GM18907 (cell line): ENCODE results near the gene CRYGA.
A peak's percentile ranks its signal among the peaks of the same experiment; 100 is the strongest.
"Not testable (repeated sequence)": the region's sequence is repeated elsewhere in the genome, so short reads cannot be mapped to it uniquely, and the experiment has no call there.

ENCODE experiments used
- ATAC-seq: cut with Tn5 transposase; IDR thresholded peaks from one replicate; pipeline ENCODE4 v1.9.1; 2021; ENCODE audit warnings: mild to moderate bottlenecking, moderate library complexity; ENCODE audit not compliant: unreplicated experiment

CRYGA gene

DNA sequence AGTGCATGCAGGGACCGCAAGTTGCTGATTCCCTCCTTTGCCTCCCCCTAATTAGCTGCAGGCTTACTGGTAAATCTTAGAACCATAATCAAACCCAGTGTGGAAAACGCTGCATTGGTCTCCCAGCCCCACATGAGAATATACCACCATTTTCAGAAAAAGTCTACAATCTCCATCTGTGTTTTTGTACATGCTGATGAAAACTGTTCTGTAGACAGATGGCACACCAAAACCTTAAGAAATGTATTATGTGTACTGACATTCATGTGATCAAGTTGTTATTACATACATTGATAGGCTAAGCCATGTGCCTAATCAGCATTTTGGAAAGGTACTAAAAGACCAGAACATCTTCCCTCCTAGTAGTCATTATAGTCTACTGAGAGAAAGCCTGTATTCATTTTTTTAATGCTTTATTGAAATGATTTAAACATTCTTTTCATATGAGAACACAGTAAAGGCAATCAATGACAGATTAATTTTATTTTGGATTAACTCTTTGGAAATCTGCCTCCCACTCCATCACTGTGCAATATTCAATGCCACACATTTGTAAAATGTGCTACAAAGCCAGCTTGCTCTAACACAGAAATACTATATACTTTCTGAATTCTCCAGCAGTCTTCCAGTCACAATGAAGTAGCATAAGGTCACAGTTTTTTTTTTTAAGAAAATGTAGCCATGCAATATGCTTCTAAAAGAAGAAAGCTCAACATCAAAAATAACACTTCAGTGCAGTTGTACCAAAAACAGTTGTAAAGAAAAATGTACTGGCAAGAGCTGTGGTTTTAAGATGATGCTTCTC, 1.8 kb upstream of the CRYGA start:
- no peak for ATAC-seq

DNA sequence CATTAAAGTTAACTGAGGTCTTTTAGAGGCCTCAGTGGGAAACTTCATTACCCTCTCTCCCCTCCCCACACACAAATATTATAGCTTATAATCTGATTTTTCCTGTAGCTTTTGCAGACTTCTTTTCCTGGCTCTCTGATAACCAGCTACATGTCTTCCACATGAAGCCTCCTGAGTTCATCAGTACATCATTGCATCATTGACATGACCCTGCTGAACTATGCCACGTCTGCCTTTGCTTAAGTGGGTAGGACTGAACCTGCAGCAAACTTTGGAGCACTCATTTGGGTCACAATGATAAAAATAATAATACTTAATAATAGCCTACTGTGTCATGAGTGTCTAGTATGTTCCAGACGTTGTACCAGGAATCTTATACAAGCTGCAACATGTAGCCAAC, 7.0 kb downstream of the CRYGA start:
- ATAC-seq, result no peak

DNA sequence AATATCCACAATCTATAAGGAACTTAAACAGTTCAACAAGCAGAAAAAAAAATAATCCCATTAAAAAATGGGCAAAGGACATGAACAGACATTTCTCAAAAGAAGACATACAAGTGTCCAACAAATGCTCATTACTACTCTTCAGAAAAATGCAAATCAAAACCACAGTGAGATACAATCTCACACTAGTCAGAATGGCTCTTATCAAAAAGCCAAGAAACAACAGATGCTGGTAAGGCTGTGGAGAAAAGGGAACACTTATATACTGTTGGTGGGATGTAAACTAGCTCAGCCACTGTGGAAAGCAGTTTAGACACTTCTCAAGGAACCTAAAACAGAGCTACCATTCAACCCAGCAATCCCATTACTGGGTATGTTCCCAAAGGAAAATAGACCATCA, 10.2 kb downstream of the CRYGA start:
- ATAC-seq, result no peak

DNA sequence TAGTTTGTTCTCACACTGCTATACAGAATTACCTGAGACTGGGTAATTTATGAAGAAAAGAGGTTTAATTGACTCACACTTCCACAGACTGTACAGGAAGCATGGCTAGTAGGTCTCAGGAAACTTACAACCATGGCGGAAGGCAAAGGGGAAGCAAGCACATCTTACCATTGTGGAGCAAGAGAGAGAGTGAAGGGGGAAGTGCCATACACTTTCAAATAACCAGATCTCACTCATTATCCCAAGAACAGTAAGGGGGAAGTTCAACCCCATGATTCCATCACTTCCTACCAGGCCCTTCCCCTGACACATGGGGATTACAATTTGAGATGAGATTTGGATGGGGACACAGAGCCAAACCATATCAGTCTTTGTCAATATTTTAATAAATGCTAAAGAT, 12.4 kb downstream of the CRYGA start:
- ATAC-seq, result no peak

DNA sequence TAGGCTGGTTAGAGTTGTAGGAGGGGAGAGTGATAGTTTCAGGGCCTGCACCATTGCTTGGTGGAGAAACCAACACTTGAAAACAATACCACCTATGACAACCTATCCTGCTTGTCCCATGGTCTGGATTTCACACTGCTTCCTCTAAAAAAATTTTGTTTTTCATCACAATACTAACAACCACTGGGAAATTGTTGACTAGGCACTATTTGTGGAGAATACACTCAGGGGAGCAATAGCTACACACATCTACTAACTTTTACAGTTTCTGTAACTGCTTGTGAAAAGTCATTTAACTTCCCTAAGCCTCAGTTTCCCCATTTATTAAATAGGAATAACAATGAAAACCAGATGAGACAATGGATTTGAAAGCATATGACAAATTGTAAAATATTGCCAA, 13.3 kb downstream of the CRYGA start:
- no peak for ATAC-seq

DNA sequence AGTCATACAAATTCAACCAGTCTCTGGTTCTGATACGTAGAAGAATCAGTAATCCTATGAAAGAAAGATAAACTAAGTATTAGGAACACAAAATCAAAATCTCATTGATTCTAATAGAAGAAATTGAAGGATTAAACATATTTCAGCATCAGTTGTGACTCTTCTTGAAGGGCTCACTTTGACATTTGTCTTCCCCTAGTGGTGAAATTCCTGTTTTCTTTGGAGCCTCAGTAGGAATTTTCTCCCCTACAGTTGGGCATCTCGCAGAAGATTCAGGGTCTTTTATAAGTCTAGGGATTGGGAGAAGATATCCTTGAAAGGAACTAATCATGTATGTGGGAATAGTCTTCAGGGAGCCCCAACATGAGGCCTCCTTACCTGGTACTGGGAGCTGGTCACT, 14.6 kb downstream of the CRYGA start:
- ATAC-seq, result no peak

DNA sequence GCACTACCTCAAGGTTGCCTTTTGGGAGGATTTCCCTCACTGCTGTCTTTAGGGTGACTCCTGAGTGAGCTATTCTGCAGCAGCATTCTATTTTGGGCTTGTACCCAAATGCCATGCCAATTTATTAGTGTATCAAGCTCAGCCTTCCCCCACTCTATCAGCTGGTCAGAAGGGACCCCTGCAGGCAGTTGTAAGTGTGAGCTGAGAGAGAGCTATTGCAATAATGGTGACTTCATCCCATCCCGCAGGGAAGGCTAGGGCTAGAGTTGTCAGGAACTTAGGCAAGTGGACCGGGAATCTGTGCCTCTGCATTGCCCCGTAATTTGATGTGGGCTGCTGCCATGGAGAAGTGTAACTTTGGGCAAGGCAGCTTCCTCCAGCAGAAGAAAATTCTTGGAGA, 15.6 kb downstream of the CRYGA start:
- ATAC-seq, result no peak

DNA sequence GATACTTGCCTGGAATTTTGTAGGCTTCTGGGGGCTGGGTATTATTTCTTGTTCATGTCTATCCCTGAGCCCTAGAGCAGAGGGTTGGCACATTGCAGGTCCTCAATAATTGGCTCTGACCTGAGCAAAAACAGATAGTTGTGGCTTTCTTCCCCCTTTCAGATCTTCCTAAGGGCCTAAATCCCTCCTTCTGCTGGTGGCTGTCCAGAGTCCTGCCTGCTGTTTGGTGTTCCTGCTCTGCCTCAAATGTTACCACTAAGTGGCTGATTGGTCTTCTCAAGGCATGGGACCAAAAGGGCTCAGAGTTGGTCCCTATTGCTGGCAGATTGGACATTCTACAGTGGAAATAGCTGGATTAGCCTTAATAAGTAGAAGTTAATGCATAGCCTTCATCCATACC, 16.4 kb downstream of the CRYGA start:
- no peak for ATAC-seq

DNA sequence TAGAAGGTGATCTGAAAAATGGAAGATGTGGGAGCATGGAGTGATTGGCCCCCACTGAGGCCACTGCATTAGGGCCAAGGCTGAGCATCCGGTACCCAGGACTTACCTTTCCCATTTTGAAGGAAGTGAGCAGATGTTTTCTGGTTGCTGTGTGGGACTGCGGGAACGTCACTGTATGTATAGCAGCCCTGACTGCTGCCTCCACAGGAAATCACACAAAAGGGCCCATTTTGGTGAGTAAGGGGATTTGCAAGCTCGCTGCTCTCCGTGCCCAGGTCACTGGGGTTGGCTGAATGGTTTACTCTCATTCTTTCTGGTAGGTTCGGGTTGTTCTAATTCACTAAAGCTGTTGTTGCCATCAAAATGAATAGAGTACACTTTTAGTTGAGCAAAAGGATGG, 17.4 kb downstream of the CRYGA start, which contains the start of gene CRYGB:
Gene CRYGB (minus strand): TSS at position 153 of the 400 bp plus-strand sequence. CDS start 38 bp downstream, at position 115.
- ATAC-seq, result no peak

DNA sequence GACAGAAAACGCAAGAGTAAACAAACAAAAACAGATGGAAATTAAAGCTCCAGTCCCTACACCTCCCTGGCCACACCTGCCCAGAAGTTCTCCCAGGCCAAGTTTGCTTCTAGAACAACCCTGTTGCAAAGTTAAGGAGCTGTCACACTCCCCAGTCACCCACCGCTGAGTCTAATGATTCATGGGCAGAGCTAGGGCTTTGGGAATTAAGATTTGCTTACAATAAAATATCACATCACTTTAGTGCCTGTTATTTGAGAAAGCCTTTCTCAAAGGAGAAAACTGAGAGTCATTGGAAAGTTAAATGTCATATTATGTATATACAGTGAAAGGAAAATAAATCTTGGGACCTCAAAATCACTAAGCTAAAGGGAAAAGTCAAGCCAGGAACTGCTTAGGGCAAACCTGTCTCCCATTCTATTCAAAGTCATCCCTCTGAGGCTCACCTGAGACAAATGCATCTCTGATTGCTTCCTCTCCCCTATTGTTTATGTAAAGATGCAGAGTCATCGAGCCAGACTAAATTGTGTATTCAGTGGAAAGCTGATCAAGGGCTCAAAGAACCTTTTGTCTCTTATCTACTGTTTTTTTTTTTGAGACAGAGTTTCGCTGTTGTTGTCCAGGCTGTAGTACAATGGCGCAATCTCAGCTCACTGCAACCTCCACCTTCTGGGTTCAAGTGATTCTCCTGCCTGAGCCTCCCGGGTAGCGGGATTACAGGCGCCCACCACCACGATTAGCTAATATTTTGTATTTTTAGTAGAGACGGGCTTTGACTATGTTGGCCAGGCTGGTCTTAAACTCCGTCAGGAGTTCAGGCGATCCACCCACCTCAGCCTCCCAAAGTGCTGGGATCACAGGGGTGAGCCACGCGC, 20.2 kb downstream of the CRYGA start:
- ATAC-seq, result no peak

DNA sequence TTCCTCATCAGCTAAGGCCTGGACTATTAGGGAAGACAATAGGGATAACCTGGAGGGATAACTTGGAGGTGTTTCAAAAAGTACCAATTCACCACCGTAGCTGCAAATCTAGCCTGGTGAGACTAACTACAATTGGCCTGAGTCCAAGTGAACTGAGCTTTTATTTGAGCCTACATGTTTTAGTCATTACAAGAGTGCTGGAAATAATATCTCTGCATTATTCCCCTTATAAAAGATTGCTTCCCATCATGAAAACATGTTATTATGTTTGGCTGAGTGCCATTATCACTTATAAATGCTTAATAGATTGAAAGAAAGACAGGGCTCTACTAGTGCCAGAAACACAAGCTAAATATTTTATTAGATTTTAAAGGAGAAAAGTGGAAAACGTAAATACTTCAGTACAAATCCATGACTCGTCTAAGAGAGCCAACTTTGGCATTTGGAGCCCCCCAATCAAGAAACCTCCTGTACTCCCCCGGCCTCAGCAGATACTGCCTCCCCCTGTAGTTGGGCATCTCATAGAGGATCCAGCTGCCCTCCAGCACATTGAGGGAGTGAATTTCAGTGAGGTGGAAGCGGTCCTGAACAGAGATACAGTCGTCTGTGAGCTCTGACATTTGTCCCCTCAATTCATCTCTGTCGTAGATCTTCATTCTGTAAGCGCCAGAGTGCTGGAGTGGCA, 21.0 kb downstream of the CRYGA start:
- ATAC-seq, result no peak

DNA sequence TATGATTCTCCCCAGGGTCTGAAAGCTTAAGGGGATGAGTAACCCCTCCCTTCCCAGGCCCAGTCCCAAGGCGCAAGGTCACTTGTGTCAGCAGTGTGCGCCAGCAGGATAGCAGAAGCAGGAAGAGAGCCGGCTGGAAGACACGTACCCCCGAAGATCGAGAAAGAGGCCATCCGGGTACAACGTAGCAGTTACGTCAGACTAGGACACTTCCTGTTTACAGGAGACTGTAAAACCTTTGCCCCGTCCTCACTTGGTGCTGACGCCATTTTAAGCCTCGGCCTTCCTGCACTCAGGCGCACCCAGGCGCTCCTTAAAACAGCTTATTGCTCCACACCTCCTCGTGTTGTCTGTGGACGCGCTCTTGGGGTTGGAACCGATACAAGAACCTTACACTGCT, 23.9 kb downstream of the CRYGA start:
- no peak for ATAC-seq

DNA sequence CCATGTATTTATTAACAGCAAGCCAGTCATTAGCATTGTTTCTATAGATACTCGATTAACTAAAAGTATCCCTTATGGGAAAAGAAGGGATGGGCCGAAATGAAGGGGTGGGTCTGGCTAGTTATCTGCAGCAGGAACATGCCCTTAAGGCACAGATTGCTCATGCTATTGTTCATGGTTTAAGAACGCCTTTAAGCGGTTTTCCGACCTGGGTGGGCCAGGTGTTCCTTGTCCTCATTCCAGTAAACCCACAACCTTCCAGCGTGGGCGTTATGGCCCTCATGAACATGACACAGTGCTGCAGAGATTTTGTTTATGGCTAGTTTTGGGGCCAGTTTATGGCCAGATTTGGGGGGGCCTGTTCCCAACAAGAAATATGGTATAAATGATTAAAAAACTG, 25.1 kb downstream of the CRYGA start:
- not testable (repeated sequence) for ATAC-seq

DNA sequence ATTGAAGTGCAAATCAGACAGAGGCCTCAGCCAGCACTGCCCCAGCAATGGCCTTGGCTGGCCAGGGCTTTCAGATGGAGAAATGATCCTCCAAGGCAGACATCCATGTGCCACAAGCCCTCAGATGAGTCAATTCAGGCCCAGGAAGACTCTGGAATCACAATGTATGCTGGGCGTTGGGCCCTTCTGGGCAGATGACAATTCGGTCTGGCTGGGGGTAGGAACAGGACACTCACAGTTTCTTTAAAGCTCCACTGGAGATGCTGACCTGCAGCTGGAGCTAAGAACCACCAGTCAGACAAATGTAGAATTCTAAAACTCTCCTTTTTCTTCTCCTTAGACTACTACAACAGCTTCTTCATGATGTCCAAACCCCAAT, 26.7 kb downstream of the CRYGA start:
- no peak for ATAC-seq

DNA sequence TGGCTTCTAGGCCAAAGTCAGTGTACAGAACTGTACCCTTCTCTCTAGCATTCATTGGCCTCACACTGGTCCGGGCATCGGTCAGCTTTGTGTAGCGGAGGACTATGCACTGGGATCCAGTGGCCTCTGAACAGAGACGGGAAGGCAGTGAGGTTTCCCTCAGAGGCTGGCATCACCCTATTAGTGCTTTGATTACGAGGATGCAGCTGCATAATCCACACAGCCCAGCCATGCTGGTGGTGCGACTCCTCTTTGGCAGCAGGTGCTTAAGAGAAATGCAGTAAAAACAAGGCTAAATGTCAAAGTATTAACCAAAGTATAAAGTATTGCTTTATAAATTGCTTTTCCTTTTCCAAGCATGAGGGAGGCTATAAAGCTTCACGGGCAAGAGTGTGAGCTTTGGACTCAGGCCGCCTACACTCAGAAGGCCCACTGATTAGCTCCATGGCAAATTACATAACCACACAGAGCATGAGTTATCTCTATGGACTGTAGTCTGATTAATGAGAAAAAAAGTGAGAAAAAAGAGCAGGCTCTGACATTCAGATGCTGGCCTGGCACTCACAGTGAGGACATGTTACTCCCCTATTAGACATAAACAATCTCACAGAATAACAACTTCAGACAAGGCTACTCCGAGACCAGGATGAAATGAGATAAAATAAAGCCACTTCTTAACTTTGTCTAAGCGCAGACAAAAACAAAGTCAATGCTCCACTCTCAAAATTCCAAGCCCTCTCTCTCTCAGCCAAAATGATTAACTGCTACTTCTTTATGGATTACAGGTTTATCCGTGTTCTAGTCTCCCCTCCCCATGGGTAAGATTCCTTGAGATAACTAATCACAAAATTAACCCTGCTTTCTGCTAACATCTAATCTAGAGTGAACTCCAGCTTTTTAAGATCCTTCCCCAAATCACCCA, 27.3 kb downstream of the CRYGA start:
- ATAC-seq, result no peak

DNA sequence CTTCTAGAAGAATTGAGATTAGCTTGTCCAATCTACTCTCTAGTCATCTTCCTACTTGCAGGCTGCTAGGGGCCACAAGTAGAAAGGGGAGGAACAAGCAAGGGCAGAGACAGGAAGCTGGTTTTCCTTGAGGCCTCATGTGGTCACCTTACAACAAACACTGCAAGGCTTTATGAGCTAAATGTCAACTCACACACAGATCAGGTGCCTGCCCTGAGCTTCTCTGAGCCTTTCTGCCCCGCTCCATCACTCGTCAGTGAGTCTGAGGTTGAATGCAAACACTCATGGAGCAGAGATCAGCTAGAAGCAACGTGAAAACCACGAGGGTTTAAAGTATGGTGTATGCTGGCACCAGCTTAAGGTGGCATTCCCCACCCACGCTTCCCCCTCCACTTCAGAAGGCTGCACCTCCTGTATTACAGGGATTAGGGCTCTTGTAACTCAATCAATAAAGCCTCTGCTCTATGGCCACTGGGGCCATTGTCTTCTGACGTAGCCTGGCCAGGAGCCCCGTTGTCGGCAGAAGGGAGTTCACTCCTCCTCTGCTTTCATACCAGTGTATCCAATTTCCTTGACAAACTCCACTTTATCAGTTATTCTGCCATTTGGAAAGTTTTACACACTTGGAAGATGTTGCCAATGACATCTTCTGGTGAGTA, 28.3 kb downstream of the CRYGA start:
- peak; percentile 75 for ATAC-seq

DNA sequence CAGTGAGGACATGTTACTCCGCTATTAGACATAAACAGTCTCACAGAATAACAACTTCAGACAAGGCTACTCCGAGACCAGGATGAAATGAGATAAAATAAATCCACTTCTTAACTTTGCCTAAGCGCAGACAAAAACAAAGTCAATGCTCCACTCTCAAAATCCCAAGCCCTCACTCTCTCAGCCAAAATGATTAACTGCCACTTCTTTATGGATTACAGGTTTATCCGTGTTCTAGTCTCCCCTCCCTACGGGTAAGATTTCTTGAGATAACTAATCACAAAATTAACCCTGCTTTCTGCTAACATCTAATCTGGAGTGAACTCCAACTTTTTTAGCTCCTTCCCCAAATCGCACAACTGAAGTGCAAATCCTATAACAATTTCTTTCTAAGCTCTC, 32.7 kb downstream of the CRYGA start:
- ATAC-seq, result no peak

DNA sequence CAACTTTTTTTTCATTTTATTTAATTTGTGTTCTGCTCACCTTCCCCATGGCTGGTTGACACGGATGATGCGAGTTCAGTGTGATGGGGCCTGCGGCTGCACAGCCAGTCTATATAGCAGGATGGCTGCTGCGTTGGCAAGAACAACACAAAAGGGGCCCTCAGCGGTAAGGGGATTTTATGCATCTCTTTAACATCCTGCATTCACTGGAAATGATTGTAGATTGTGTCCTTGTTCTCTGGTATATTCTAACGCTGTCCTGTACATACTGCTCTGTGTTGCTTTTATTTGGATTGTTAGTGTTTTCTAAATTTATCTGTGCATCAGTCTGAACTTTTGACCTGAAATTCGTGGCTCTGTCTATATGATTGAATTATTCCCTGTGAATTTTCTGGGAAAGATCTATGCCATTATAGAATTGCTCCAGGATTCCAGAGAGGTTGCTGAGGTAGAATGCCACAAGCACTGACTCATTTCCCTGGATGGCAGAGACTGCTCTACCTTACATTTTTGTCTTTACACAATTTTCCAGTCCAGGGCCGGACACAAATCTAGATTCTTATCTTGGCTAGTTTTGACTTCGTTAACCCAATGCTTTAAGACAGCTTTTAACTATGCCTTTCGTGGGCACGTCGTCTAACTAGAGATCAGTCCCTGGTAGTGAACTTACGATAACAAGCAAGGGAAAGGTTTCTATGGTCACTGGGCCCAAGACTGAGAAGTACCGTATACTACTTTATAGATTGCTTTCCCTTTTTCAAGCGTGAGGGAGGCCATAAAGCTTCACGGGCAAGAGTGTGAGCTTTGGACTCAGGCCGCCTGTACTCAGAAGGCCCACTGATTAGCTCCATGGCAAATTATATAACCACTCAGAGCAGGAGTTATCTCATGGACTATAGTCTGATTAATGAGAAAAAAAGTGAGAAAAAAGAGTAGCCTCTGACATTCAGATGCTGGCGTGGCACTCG, 33.4 kb downstream of the CRYGA start, which contains the start of gene CRYGC:
Gene CRYGC (minus strand): TSS at position 85 of the 968 bp plus-strand sequence. CDS start 36 bp downstream, at position 49.
- ATAC-seq, result no peak

DNA sequence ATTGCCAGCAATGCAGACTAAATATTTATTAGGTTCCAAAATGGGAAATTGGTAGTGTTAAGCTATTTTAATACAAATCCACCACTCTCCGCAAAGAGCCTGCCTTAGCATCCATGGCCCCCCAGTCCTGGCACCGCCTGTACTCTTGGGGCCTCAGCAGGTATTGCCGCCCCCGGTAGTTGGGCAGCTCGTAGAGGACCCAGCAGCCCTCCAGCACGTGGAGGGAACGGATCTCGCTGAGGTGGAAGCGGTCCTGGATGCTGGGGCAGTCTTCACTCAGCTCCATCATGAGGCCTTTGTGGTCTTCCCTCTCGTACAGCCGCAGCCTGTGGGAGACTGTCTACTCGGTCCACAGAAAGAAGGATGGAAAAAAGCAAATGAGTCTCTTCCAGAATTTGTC, 35.3 kb downstream of the CRYGA start:
- ATAC-seq, result no peak
